B cell (primary cell): ENCODE results near the gene COPS7B. TPM values are rescaled to one million over a fixed set of nuclear protein-coding genes. Genes with fewer than 3 reads are reported as not detected.

Source experiments
- ATAC-seq: fragments of 200-7000 bp; cut with Tn5 transposase; one replicate; pipeline ENCODE4 v1.10.0; 2021; ENCODE audit warnings: low read depth, mild to moderate bottlenecking, moderate number of reproducible peaks, moderate library complexity
- CTCF ChIA-PET: fragments of 350-600 bp; sonication (Branson Sonifier 250); formaldehyde crosslinking; loops from one replicate; lab custom pipeline; 2021; ENCODE audit warnings: antibody characterized with exemption, inconsistent platforms; lab: Charles Lee
- POLR2A ChIA-PET: fragments of 350-600 bp; sonication (Branson Sonifier 250); formaldehyde crosslinking; loops from one replicate; lab custom pipeline; 2021; ENCODE audit warnings: antibody characterized with exemption; lab: Charles Lee
- DNase-seq: peaks from one replicate; pipeline ENCODE4 v3.0.0; 2013
- H2AFZ ChIP-seq: 2 replicates; pipeline ENCODE4 v1.6.1; 2012; ENCODE audit warnings: mild to moderate bottlenecking, low read depth, low read length; ENCODE audit not compliant: insufficient read depth, poor library complexity, severe bottlenecking
- H3K27ac ChIP-seq, 2 donors: 1 replicate in 1 of 2; 2 replicates in 1 of 2; pipeline ENCODE4 v1.5.1; 2012 to 2013; ENCODE audit warnings: low read length in 2 of 2, mild to moderate bottlenecking in 2 of 2, moderate library complexity in 1 of 2
- H3K27me3 ChIP-seq, 4 experiments: fragments of 200-600 bp in 1 of 4; sonication (generic) in 1 of 4; replicated peaks in 1 of 4; 1 replicate in 2 of 4; 2 replicates in 2 of 4; pipeline versions ENCODE4 v1.6.1 to v1.7.0; 2013 to 2016; ENCODE audit warnings: low read length in 3 of 4, mild to moderate bottlenecking in 2 of 4, mixed read lengths in 1 of 4, moderate library complexity in 1 of 4; ENCODE audit not compliant: insufficient read depth in 4 of 4, control insufficient read depth in 3 of 4; ENCODE audit errors: control extremely low read depth in 1 of 4
- H3K36me3 ChIP-seq, 2 experiments: replicated peaks in 1 of 2; 1 replicate in 1 of 2; 2 replicates in 1 of 2; pipeline versions ENCODE4 v1.6.1 to v1.7.1; 2013; ENCODE audit warnings: low read length in 1 of 2; ENCODE audit not compliant: insufficient read depth in 2 of 2, control insufficient read depth in 1 of 2; ENCODE audit errors: control extremely low read depth in 1 of 2, extremely low read depth in 1 of 2
- H3K4me1 ChIP-seq, 2 donors: fragments of 200-600 bp in 1 of 2; sonication (generic) in 1 of 2; 1 replicate in 1 of 2; 2 replicates in 1 of 2; pipeline versions ENCODE4 v1.5.1 to v1.6.1; 2013 to 2017; ENCODE audit warnings: low read length in 2 of 2; ENCODE audit not compliant: control insufficient read depth in 2 of 2, insufficient read depth in 2 of 2
- H3K4me2 ChIP-seq: replicated peaks from 2 replicates; pipeline ENCODE3; 2012; ENCODE audit warnings: mild to moderate bottlenecking, low read depth, low read length; ENCODE audit not compliant: poor library complexity, severe bottlenecking
- H3K4me3 ChIP-seq, 5 experiments: fragments of 200-600 bp in 1 of 5; sonication (generic) in 1 of 5; 1 replicate in 3 of 5; 2 replicates in 2 of 5; pipeline versions ENCODE4 v1.5.1 to v1.7.0; 2011 to 2016; ENCODE audit warnings: low read length in 4 of 5, mild to moderate bottlenecking in 4 of 5, low read depth in 2 of 5, control low read depth in 1 of 5, moderate library complexity in 1 of 5; ENCODE audit not compliant: insufficient read depth in 1 of 5; ENCODE audit errors: control extremely low read depth in 1 of 5, extremely low read depth in 1 of 5
- H3K79me2 ChIP-seq: fragments of 200-600 bp; sonication (generic); one replicate; pipeline ENCODE4 v1.6.0; 2016; ENCODE audit warnings: low read length; ENCODE audit not compliant: control insufficient read depth, insufficient read depth
- H3K9ac ChIP-seq: fragments of 200-600 bp; sonication (generic); 2 replicates; pipeline ENCODE4 v1.6.1; 2017; ENCODE audit warnings: mild to moderate bottlenecking, low read length, moderate library complexity
- H3K9me3 ChIP-seq, 3 donors: one replicate each; pipeline versions ENCODE4 v1.6.1 to v1.7.1; 2013; ENCODE audit warnings: low read length in 2 of 3; ENCODE audit not compliant: control insufficient read depth in 2 of 3, insufficient read depth in 1 of 3; ENCODE audit errors: control extremely low read depth in 1 of 3
- H4K20me1 ChIP-seq: 2 replicates; pipeline ENCODE4 v1.6.0; 2012; ENCODE audit warnings: mild to moderate bottlenecking, low read length; ENCODE audit not compliant: insufficient read depth, control insufficient read depth, poor library complexity, severe bottlenecking
- H3K27ac Mint-ChIP-seq: one replicate; pipeline ENCODE4 v1.8.0; 2021; ENCODE audit warnings: mixed read lengths
- H3K27me3 Mint-ChIP-seq: one replicate; pipeline ENCODE4 v1.8.0; 2021; ENCODE audit warnings: mixed read lengths
- H3K4me1 Mint-ChIP-seq: one replicate; pipeline ENCODE4 v1.8.0; 2021; ENCODE audit warnings: mixed read lengths
- H3K4me3 Mint-ChIP-seq: one replicate; pipeline ENCODE4 v1.8.0; 2021; ENCODE audit warnings: mixed read lengths
- H3K9me3 Mint-ChIP-seq: one replicate; pipeline ENCODE4 v1.8.0; 2022; ENCODE audit warnings: mixed read lengths; ENCODE audit not compliant: insufficient read depth
- CTCF ChIP-seq: fragments of 200-600 bp; IDR thresholded peaks from one replicate; pipeline ENCODE4 v1.8.0; 2022; ENCODE audit warnings: antibody characterized with exemption, mild to moderate bottlenecking
- EZH2 ChIP-seq: IDR thresholded peaks from 2 replicates; pipeline ENCODE4 v1.6.1; 2012; ENCODE audit warnings: borderline replicate concordance, low read depth, mild to moderate bottlenecking, moderate library complexity, low read length; ENCODE audit not compliant: insufficient read depth, poor library complexity, severe bottlenecking
- WGBS: methylation state at CpG from one replicate; pipeline ENCODE4 v1.1.5; 2013; ENCODE audit warnings: missing lambda C conversion rate; ENCODE audit not compliant: insufficient coverage; 5-methylcytosine and 5-hydroxymethylcytosine counted together
- intact Hi-C: fragments of 100-400 bp; cut with micrococcal nuclease; formaldehyde crosslinking; loops from one replicate; pipeline ENCODE4 v1.10.0; 2022
- polyA plus RNA-seq: library from polyadenylated mRNA; depleted of rRNA; stranded (reverse); fragments of >200 nt; gene quantifications from 2 replicates; pipeline ENCODE4 v1.2.3, GENCODE V29; 2012
- total RNA-seq, 2 donors: library from RNA; stranded (reverse); fragments of 120-200 nt in 1 of 2; gene quantifications; 1 replicate in 1 of 2; 2 replicates in 1 of 2; pipeline versions ENCODE4 v1.2.3 to v1.2.4, GENCODE V29; 2013 to 2022

COPS7B gene
- total and polyA plus RNA-seq, 2 donors (not counting 1 experiment from before 2014, with no cell fraction given), result 52.7 to 70.8 TPM

GRCh38 chr2:231743376-231744116 lies 42.7 kb upstream of the COPS7B start:
- no peaks in the 10 kb centered on the region for H3K4me1 Mint-ChIP-seq
- no peaks in the 10 kb centered on the region for H4K20me1 ChIP-seq
- H3K79me2 ChIP-seq, result peaks cover 4% of the 10 kb centered on the region
- no peaks in the 10 kb centered on the region for H3K9me3 Mint-ChIP-seq
- POLR2A ChIA-PET, result no interaction called here
- H3K4me3 Mint-ChIP-seq, result no peak overlapping the region
- no peaks in the 10 kb centered on the region for H3K36me3 ChIP-seq
- H3K4me1 ChIP-seq, result no peaks in the 10 kb centered on the region
- ATAC-seq (no peak), DNase-seq (no peak)
- H3K27me3 Mint-ChIP-seq, result no peaks in the 10 kb centered on the region
- TF ChIP-seq EZH2 (no peak), CTCF (no peak)
- H3K27ac Mint-ChIP-seq, result no peak overlapping the region
- intact Hi-C loops, result no loop called here
- H3K4me3 ChIP-seq, result no peak overlapping the region
- H3K4me2 ChIP-seq, result no peak overlapping the region
- no peak overlapping the region for H2AFZ ChIP-seq
- no peaks in the 10 kb centered on the region for H3K27me3 ChIP-seq
- CTCF ChIA-PET, result no interaction called here
- no peak overlapping the region for H3K9ac ChIP-seq
- 95% methylated on average over 5 of the region's 9 CpGs for WGBS
- no peaks in the 10 kb centered on the region for H3K9me3 ChIP-seq
- H3K27ac ChIP-seq, result no peak overlapping the region

- H3K4me2 ChIP-seq, result no peak overlapping the region
- H3K27ac Mint-ChIP-seq, result no peak overlapping the region
- no peaks in the 10 kb centered on the region for H3K36me3 ChIP-seq
- H3K4me1 ChIP-seq, result no peaks in the 10 kb centered on the region
- no peaks in the 10 kb centered on the region for H3K9me3 Mint-ChIP-seq
- WGBS, result 92% methylated on average over 2 of the region's 6 CpGs
- no peaks in the 10 kb centered on the region for H3K27me3 Mint-ChIP-seq
- no peak overlapping the region for H3K9ac ChIP-seq
- no peak overlapping the region for H3K4me3 Mint-ChIP-seq
- H3K27ac ChIP-seq, result no peak overlapping the region
- DNase-seq (no peak), ATAC-seq (no peak)
- H3K27me3 ChIP-seq, result no peaks in the 10 kb centered on the region
- H4K20me1 ChIP-seq, result no peaks in the 10 kb centered on the region
- TF ChIP-seq CTCF (no peak), EZH2 (no peak)
- CTCF ChIA-PET, result interaction anchor here (0.7 kb wide), 1 partner anchor 156 kb away, joined by 3 read pairs; no protein-coding TSS in a partner anchor
- intact Hi-C loops, result no loop called here
- H2AFZ ChIP-seq, result no peak overlapping the region
- no peaks in the 10 kb centered on the region for H3K4me1 Mint-ChIP-seq
- no peaks in the 10 kb centered on the region for H3K79me2 ChIP-seq
- no peaks in the 10 kb centered on the region for H3K9me3 ChIP-seq
- H3K4me3 ChIP-seq, result no peak overlapping the region
- POLR2A ChIA-PET, result interaction anchor here (0.7 kb wide), 1 partner anchor 52 kb away, joined by 3 read pairs; no protein-coding TSS in a partner anchor
Observed at GRCh38 chr2:231745303-231746038, 40.8 kb upstream of the COPS7B start.
